Frontal cortex (tissue), 4 donors: ENCODE results near the gene LONRF3. TPM values are rescaled to one million over a fixed set of nuclear protein-coding genes. Genes with fewer than 3 reads are reported as not detected.
"Not testable (repeated sequence)": the region's sequence is repeated elsewhere in the genome, so short reads cannot be mapped to it uniquely, and the experiment has no call there.

ENCODE experiments used
- DNase-seq, 2 donors: peaks; one replicate each; pipeline ENCODE4 v3.0.0; 2012; ENCODE audit warnings: low spot score in 2 of 2
- FAIRE-seq: peaks from 2 replicates; lab custom pipeline; 2012; peaks lifted over from hg19 to GRCh38; lab: Jason Lieb, UNC
- total RNA-seq: library from RNA; depleted of rRNA; stranded (reverse); fragments of >200 nt; gene quantifications from one replicate; pipeline ENCODE4 v1.2.3, GENCODE V29; 2014
- donor health status: control.
- donor health status: control.
- donor health status: control.

Gene LONRF3
- total RNA-seq, 1 donor from 2014 or later, result 1.6 TPM

- DNase-seq (no peak), FAIRE-seq (no peak)
Measured at GRCh38 chrX:118978451-118978850, 4.0 kb downstream of the LONRF3 start.

- FAIRE-seq (no peak), DNase-seq (no peak)
Measured at GRCh38 chrX:118980761-118981160, 6.3 kb downstream of the LONRF3 start.

- DNase-seq (no peak), FAIRE-seq (no peak)
Measured at GRCh38 chrX:118983513-118983912, 9.1 kb downstream of the LONRF3 start.

- FAIRE-seq, result no peak
- DNase-seq, result no peak
Measured at GRCh38 chrX:118988911-118989310, 14.5 kb downstream of the LONRF3 start.

GRCh38 chrX:118989886-118990285, 15.5 kb downstream of the LONRF3 start:
- DNase-seq, result no peak
- FAIRE-seq, result no peak

- FAIRE-seq (no peak), DNase-seq (no peak)
Measured at GRCh38 chrX:118990512-118991227, 16.3 kb downstream of the LONRF3 start.

GRCh38 chrX:118992441-118993121, 18.2 kb downstream of the LONRF3 start:
- DNase-seq, FAIRE-seq: not testable (repeated sequence)

GRCh38 chrX:119003462-119003861, 29.0 kb downstream of the LONRF3 start:
- FAIRE-seq, result no peak
- DNase-seq, result no peak

- FAIRE-seq (no peak), DNase-seq (peak in 1 of 2 donors; percentile 21)
Measured at GRCh38 chrX:119004920-119005524, 30.6 kb downstream of the LONRF3 start.

- FAIRE-seq (no peak), DNase-seq (no peak)
Measured at GRCh38 chrX:119007189-119007770, 32.9 kb downstream of the LONRF3 start.

GRCh38 chrX:119008110-119008744, 33.8 kb downstream of the LONRF3 start:
- FAIRE-seq (no peak), DNase-seq (peak in 1 of 2 donors; percentile 30)

GRCh38 chrX:119009071-119009470, 34.7 kb downstream of the LONRF3 start:
- FAIRE-seq (no peak), DNase-seq (no peak)

GRCh38 chrX:119010491-119010890, 36.1 kb downstream of the LONRF3 start:
- FAIRE-seq (no peak), DNase-seq (no peak)

- no peak for FAIRE-seq
- no peak for DNase-seq
Measured at GRCh38 chrX:119013164-119013563, 38.7 kb downstream of the LONRF3 start.

GRCh38 chrX:119015407-119016237, 41.2 kb downstream of the LONRF3 start:
- no peak for DNase-seq
- no peak for FAIRE-seq

GRCh38 chrX:119017077-119017476, 42.7 kb downstream of the LONRF3 start:
- FAIRE-seq, result no peak
- no peak for DNase-seq

GRCh38 chrX:119025900-119026299, 51.5 kb downstream of the LONRF3 start:
- DNase-seq (no peak), FAIRE-seq (no peak)

- FAIRE-seq, result not testable (repeated sequence)
Measured at GRCh38 chrX:119026344-119026743, 51.9 kb downstream of the LONRF3 start.

More at GRCh38 chrX:119026344-119026743, 51.9 kb downstream of the LONRF3 start:
- not testable (repeated sequence) for DNase-seq
